OCI-LY7 (cell line): ENCODE results near the gene ATP11C. TPM values are rescaled to one million over a fixed set of nuclear protein-coding genes. Genes with fewer than 3 reads are reported as not detected.

Experiments used
- BruUV-seq: library from RNA; stranded (reverse); fragments of 400-500 nt; replicated peaks from 2 replicates; lab custom pipeline; 2021; lab: Mats Ljungman, UMichigan
- CTCF ChIA-PET: fragments of 300-600 bp; sonication (Branson Sonifier 250); formaldehyde crosslinking; loops from one replicate; lab custom pipeline; 2022; ENCODE audit warnings: antibody characterized with exemption; ENCODE audit not compliant: unreplicated experiment; lab: Charles Lee
- POLR2A ChIA-PET: fragments of 300-600 bp; sonication (Branson Sonifier 250); formaldehyde crosslinking; loops from one replicate; lab custom pipeline; 2022; ENCODE audit warnings: antibody characterized with exemption; lab: Charles Lee
- DNase-seq: peaks from one replicate; pipeline ENCODE4 v3.0.0-alpha.2; 2015; ENCODE audit warnings: low spot score
- H2AFZ ChIP-seq: fragments of 200-600 bp; sonication (generic), shearing (Covaris generic); 2 replicates; pipeline ENCODE4 v1.6.1; 2014; ENCODE audit warnings: mild to moderate bottlenecking, antibody characterized with exemption, low read length, moderate library complexity
- H3K27ac ChIP-seq: fragments of 200-600 bp; sonication (generic); 2 replicates; pipeline ENCODE4 v1.5.1; 2014; ENCODE audit warnings: mixed run types, low read depth, mild to moderate bottlenecking, moderate library complexity, low read length, inconsistent platforms; ENCODE audit not compliant: poor library complexity, severe bottlenecking
- H3K36me3 ChIP-seq: fragments of 200-600 bp; sonication (generic); 2 replicates; pipeline ENCODE4 v1.6.1; 2014; ENCODE audit warnings: mild to moderate bottlenecking, antibody characterized with exemption, low read length, moderate library complexity, mixed read lengths; ENCODE audit not compliant: insufficient read depth
- H3K4me1 ChIP-seq: fragments of 200-600 bp; sonication (generic); 2 replicates; pipeline ENCODE4 v1.5.1; 2014; ENCODE audit warnings: mild to moderate bottlenecking, low read length; ENCODE audit not compliant: insufficient read depth, poor library complexity, severe bottlenecking
- H3K4me2 ChIP-seq: fragments of 200-600 bp; sonication (generic); 2 replicates; pipeline ENCODE4 v1.6.1; 2014; ENCODE audit warnings: mild to moderate bottlenecking, low read length
- H3K4me3 ChIP-seq: fragments of 200-600 bp; sonication (generic); 2 replicates; pipeline ENCODE4 v1.5.1; 2014; ENCODE audit warnings: mild to moderate bottlenecking, low read depth, low read length; ENCODE audit not compliant: poor library complexity, severe bottlenecking
- H3K79me2 ChIP-seq: fragments of 200-600 bp; sonication (generic); 2 replicates; pipeline ENCODE4 v1.6.1; 2016; ENCODE audit warnings: low read depth, mild to moderate bottlenecking, low read length, moderate library complexity, mixed read lengths; ENCODE audit not compliant: insufficient read depth
- H3K9me2 ChIP-seq: fragments of 200-600 bp; sonication (generic); 2 replicates; pipeline ENCODE4 v1.6.1; 2016; ENCODE audit warnings: mild to moderate bottlenecking, low read length, mixed read lengths; ENCODE audit not compliant: insufficient read depth
- H3K9me3 ChIP-seq: fragments of 200-600 bp; sonication (generic); 2 replicates; pipeline ENCODE4 v1.6.1; 2014; ENCODE audit warnings: mild to moderate bottlenecking, mixed run types, low read length, mixed read lengths
- H4K20me1 ChIP-seq: fragments of 200-600 bp; sonication (generic); 2 replicates; pipeline ENCODE4 v1.6.1; 2014; ENCODE audit warnings: mild to moderate bottlenecking, antibody characterized with exemption, low read length, moderate library complexity, mixed read lengths; ENCODE audit not compliant: insufficient read depth
- CTCF ChIP-seq: fragments of 200-600 bp; sonication (generic); conservative IDR thresholded peaks from 2 replicates; pipeline ENCODE4 v1.5.1; 2014; ENCODE audit warnings: mild to moderate bottlenecking, antibody characterized with exemption, low read length, moderate library complexity, mixed read lengths
- EZH2phosphoT487 ChIP-seq: fragments of 200-600 bp; sonication (generic); IDR thresholded peaks from 2 replicates; pipeline ENCODE4 v1.6.1; 2018; ENCODE audit warnings: low read depth, borderline replicate concordance, mild to moderate bottlenecking, mixed run types, antibody characterized with exemption, low read length, moderate library complexity, mixed read lengths
- intact Hi-C: fragments of 100-400 bp; cut with micrococcal nuclease; formaldehyde crosslinking; loops from one replicate; pipeline ENCODE4 v1.10.0; 2022; ENCODE audit not compliant: unreplicated experiment
- total RNA-seq, 2 experiments: library from RNA; depleted of rRNA in 1 of 2; stranded (reverse); fragments of >200 nt in 1 of 2; shearing (Covaris generic) in 1 of 2; gene quantifications; 2 replicates each; pipeline ENCODE4 v1.2.3, GENCODE V29; 2014 to 2022

ATP11C gene
- total RNA-seq, 2 experiments from 2014 or later, result 20.9 to 25.2 TPM

- DNase-seq, result no peak
- ChIA-PET CTCF (no interaction called here), POLR2A (interaction anchor here (0.6 to 1.0 kb wide), 2 partner anchors 15 to 17 kb away, joined by 4 read pairs; no protein-coding TSS in a partner anchor)
- no peaks in the 10 kb centered on the region; the same call in 1 of the 2 replicates for H3K36me3 ChIP-seq
- no peak for TF ChIP-seq CTCF
- no peak for TF ChIP-seq EZH2phosphoT487
- H3K79me2 ChIP-seq, result peaks cover 15% of the 10 kb centered on the region; the same call in 1 of the 2 replicates
- H3K4me1 ChIP-seq, result peaks cover 6% of the 10 kb centered on the region
- intact Hi-C loops, result no loop called here
- H3K4me3 ChIP-seq, result no peak overlapping the region
- H3K27ac ChIP-seq, result no peak overlapping the region
- no peaks in the 10 kb centered on the region for H3K9me2 ChIP-seq
- H3K4me2 ChIP-seq, result no peak overlapping the region
- no peaks in the 10 kb centered on the region for H4K20me1 ChIP-seq
- no TSS peak for BruUV-seq
- H2AFZ ChIP-seq, result no peak overlapping the region
- H3K9me3 ChIP-seq, result no peaks in the 10 kb centered on the region
Observed at GRCh38 chrX:139914421-139914820, 18.4 kb downstream of the ATP11C start.

- peaks cover 6% of the 10 kb centered on the region for H3K4me1 ChIP-seq
- DNase-seq, result no peak
- no peak overlapping the region for H3K27ac ChIP-seq
- H3K36me3 ChIP-seq, result no peaks in the 10 kb centered on the region; the same call in 1 of the 2 replicates
- TF ChIP-seq CTCF (no peak), EZH2phosphoT487 (no peak)
- H3K9me2 ChIP-seq, result no peaks in the 10 kb centered on the region
- 0 out of 2 replicates have a peak, but pooled peaks cover 9% of the 10 kb centered on the region for H3K79me2 ChIP-seq
- no peak overlapping the region for H3K4me3 ChIP-seq
- POLR2A ChIA-PET, result no interaction called here
- no peak overlapping the region for H2AFZ ChIP-seq
- no TSS peak for BruUV-seq
- no peaks in the 10 kb centered on the region for H3K9me3 ChIP-seq
- H4K20me1 ChIP-seq, result no peaks in the 10 kb centered on the region
- H3K4me2 ChIP-seq, result no peak overlapping the region
- CTCF ChIA-PET, result no interaction called here
- intact Hi-C loops, result no loop called here
Observed at GRCh38 chrX:139909712-139910111, 23.1 kb downstream of the ATP11C start.

- Histone ChIP-seq H3K36me3 (no peaks in the 10 kb centered on the region), H2AFZ (no peak overlapping the region), H3K9me2 (no peaks in the 10 kb centered on the region), H3K4me2 (no peak overlapping the region), H3K27ac (no peak overlapping the region), H3K4me3 (no peak overlapping the region), H3K9me3 (no peaks in the 10 kb centered on the region), H3K79me2 (0 out of 2 replicates have a peak, but pooled peaks cover 9% of the 10 kb centered on the region), H3K4me1 (peaks cover 6% of the 10 kb centered on the region), H4K20me1 (no peaks in the 10 kb centered on the region)
- intact Hi-C loops, result no loop called here
- no TSS peak for BruUV-seq
- no peak for DNase-seq
- ChIA-PET POLR2A (no interaction called here), CTCF (no interaction called here)
- no peak for TF ChIP-seq EZH2phosphoT487
- no peak for TF ChIP-seq CTCF
Observed at GRCh38 chrX:139907078-139907477, 25.8 kb downstream of the ATP11C start.
